Activated B cell treated with CpG ODN at 0.5 μM for 24 hours (primary cell): ENCODE data around the gene IL1B. TPM values are rescaled to one million over a fixed set of nuclear protein-coding genes. Genes with fewer than 3 reads are reported as not detected.

Experiments used
- ATAC-seq: fragments of 200-7000 bp; cut with Tn5 transposase; one replicate; pipeline ENCODE4 v1.10.0; 2021; ENCODE audit warnings: low read depth, mild to moderate bottlenecking, moderate library complexity
- CTCF ChIA-PET: fragments of 350-600 bp; sonication (Branson Sonifier 250); formaldehyde crosslinking; loops from one replicate; lab custom pipeline; 2021; ENCODE audit warnings: antibody characterized with exemption; lab: Charles Lee
- POLR2A ChIA-PET: fragments of 350-600 bp; sonication (Branson Sonifier 250); formaldehyde crosslinking; loops from one replicate; lab custom pipeline; 2021; ENCODE audit warnings: antibody characterized with exemption; lab: Charles Lee
- DNase-seq: peaks from one replicate; pipeline ENCODE4 v3.0.0; 2022
- H3K27ac Mint-ChIP-seq: one replicate; pipeline ENCODE4 v1.8.0; 2020; ENCODE audit warnings: mixed read lengths
- H3K27me3 Mint-ChIP-seq: one replicate; pipeline ENCODE4 v1.8.0; 2021; ENCODE audit warnings: mixed read lengths
- H3K36me3 Mint-ChIP-seq: one replicate; pipeline ENCODE4 v1.8.0; 2021; ENCODE audit warnings: low read depth, mixed read lengths
- H3K4me1 Mint-ChIP-seq: one replicate; pipeline ENCODE4 v1.8.0; 2021; ENCODE audit warnings: mixed read lengths
- H3K4me3 Mint-ChIP-seq: one replicate; pipeline ENCODE4 v1.8.0; 2020; ENCODE audit warnings: mild to moderate bottlenecking, mixed read lengths
- H3K9me3 Mint-ChIP-seq: one replicate; pipeline ENCODE4 v1.8.0; 2020; ENCODE audit warnings: mixed read lengths
- intact Hi-C: fragments of 100-400 bp; cut with micrococcal nuclease; formaldehyde crosslinking; loops from one replicate; pipeline ENCODE4 v1.15.1; 2024
- total RNA-seq: library from RNA; stranded (reverse); gene quantifications from 2 replicates; pipeline ENCODE4 v1.2.3, GENCODE V29; 2022
- TF ChIP-seq, protein P1 (sequence below): fragments of 200-600 bp; IDR thresholded peaks from one replicate; pipeline ENCODE4 v1.8.0; 2022; ENCODE audit warnings: antibody characterized with exemption, mild to moderate bottlenecking

Gene IL1B
- total RNA-seq, 1 donor from 2014 or later, result 0.53 TPM

DNA sequence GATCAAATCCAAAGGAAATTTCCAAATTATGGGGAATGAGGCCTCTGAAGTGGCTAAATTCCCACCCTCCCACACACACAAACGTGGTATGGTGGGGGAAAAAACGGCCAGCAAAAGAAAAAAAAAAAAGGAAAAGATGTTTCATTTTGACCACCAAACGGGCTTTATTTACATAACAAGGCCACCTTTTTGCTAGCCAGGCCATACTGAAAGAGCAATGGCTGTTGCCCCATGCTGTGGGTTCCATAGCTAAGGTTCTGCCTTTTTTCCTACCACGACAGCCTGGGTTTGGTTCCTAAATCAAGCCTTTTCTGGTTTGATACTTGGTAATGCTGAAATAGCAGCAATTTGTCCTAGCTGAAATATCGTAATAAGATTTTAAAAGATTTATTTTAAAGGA lies 14.0 kb upstream of the IL1B start:
- no peak overlapping the region for H3K27ac Mint-ChIP-seq
- H3K4me3 Mint-ChIP-seq, result no peak overlapping the region
- no peaks in the 10 kb centered on the region for H3K36me3 Mint-ChIP-seq
- DNase-seq (no peak), ATAC-seq (no peak)
- TF ChIP-seq, protein P1, sequence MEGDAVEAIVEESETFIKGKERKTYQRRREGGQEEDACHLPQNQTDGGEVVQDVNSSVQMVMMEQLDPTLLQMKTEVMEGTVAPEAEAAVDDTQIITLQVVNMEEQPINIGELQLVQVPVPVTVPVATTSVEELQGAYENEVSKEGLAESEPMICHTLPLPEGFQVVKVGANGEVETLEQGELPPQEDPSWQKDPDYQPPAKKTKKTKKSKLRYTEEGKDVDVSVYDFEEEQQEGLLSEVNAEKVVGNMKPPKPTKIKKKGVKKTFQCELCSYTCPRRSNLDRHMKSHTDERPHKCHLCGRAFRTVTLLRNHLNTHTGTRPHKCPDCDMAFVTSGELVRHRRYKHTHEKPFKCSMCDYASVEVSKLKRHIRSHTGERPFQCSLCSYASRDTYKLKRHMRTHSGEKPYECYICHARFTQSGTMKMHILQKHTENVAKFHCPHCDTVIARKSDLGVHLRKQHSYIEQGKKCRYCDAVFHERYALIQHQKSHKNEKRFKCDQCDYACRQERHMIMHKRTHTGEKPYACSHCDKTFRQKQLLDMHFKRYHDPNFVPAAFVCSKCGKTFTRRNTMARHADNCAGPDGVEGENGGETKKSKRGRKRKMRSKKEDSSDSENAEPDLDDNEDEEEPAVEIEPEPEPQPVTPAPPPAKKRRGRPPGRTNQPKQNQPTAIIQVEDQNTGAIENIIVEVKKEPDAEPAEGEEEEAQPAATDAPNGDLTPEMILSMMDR, result no peak
- intact Hi-C loops, result no loop called here
- POLR2A ChIA-PET, result interaction anchor here (0.6 kb wide), 1 partner anchor 13 kb away, joined by 7 read pairs; no protein-coding TSS in a partner anchor
- H3K9me3 Mint-ChIP-seq, result no peaks in the 10 kb centered on the region
- H3K27me3 Mint-ChIP-seq, result no peaks in the 10 kb centered on the region
- CTCF ChIA-PET, result no interaction called here
- H3K4me1 Mint-ChIP-seq, result peaks cover 9% of the 10 kb centered on the region

DNA sequence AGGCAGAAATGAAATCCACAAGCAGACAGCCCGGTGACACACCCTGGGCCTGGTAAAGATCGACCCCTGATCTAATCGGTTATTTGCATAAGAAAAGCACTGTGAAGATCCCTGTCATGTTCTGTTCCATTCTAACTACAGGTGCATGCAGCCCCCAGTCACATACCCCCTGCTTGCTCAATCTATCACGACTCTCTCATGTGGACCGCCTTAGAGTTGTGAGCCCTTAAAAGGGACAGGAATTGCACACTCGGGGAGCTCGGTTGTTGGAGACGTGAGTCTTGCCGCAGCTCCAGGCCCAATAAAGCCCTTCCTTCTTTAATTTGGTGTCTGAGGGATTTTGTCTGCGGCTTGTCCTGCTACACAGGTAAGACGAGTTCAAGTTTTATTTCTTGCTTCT lies 13.4 kb upstream of the IL1B start:
- no peak overlapping the region for H3K27ac Mint-ChIP-seq
- H3K4me3 Mint-ChIP-seq, result no peak overlapping the region
- H3K27me3 Mint-ChIP-seq, result no peaks in the 10 kb centered on the region
- intact Hi-C loops, result no loop called here
- peaks cover 9% of the 10 kb centered on the region for H3K4me1 Mint-ChIP-seq
- DNase-seq (no peak), ATAC-seq (no peak)
- TF ChIP-seq, protein P1, result no peak
- no peaks in the 10 kb centered on the region for H3K9me3 Mint-ChIP-seq
- CTCF ChIA-PET, result no interaction called here
- POLR2A ChIA-PET, result no interaction called here
- H3K36me3 Mint-ChIP-seq, result no peaks in the 10 kb centered on the region

DNA sequence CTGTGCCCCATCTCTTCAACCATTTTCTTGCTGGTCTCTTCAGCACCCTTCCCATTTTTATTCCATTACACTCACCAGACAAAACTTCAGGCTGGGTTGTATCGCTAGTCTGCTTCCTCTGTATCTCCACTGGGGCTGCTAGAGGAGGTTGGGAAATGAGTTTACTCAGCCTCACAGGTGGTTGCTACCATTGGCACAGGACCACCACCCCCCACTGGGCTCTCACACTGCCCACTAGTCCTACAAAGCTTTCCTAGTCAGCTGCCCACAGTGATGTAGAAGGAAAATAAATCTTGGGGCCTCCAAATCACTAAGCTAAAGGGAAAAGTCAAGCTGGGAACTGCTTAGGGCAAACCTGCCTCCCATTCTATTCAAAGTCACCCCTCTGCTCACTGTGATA lies 12.3 kb upstream of the IL1B start:
- Mint-ChIP-seq H3K27me3 (no peaks in the 10 kb centered on the region), H3K9me3 (no peaks in the 10 kb centered on the region), H3K4me1 (peaks cover 9% of the 10 kb centered on the region), H3K36me3 (no peaks in the 10 kb centered on the region), H3K27ac (no peak overlapping the region), H3K4me3 (no peak overlapping the region)
- CTCF ChIA-PET, result no interaction called here
- DNase-seq (no peak), ATAC-seq (no peak)
- intact Hi-C loops, result no loop called here
- TF ChIP-seq, protein P1, result no peak
- POLR2A ChIA-PET, result no interaction called here

DNA sequence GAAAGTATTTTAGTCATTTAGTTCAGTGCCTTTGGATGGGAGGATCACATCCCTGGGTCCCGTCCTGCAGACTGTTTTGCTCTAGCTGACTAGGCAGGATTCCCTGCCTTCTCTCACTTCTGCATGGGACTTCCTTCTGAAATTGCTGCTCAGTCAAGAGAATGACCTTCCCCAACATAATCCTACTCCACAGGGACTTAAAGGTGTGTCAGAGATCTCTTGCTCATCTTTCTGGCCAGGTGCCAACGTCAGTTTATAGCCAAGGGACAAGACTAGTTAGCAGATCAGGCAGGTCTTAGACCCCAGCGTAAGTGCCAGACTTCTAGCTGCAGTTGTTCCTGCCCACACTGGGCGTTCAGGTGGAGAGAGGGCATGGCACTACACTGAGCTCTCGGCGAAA lies 9.5 kb upstream of the IL1B start:
- no peaks in the 10 kb centered on the region for H3K27me3 Mint-ChIP-seq
- H3K4me1 Mint-ChIP-seq, result peaks cover 30% of the 10 kb centered on the region
- ATAC-seq (no peak), DNase-seq (no peak)
- CTCF ChIA-PET, result no interaction called here
- TF ChIP-seq, protein P1, result no peak
- H3K36me3 Mint-ChIP-seq, result no peaks in the 10 kb centered on the region
- intact Hi-C loops, result no loop called here
- no peak overlapping the region for H3K4me3 Mint-ChIP-seq
- no peaks in the 10 kb centered on the region for H3K9me3 Mint-ChIP-seq
- no peak overlapping the region for H3K27ac Mint-ChIP-seq
- POLR2A ChIA-PET, result no interaction called here

DNA sequence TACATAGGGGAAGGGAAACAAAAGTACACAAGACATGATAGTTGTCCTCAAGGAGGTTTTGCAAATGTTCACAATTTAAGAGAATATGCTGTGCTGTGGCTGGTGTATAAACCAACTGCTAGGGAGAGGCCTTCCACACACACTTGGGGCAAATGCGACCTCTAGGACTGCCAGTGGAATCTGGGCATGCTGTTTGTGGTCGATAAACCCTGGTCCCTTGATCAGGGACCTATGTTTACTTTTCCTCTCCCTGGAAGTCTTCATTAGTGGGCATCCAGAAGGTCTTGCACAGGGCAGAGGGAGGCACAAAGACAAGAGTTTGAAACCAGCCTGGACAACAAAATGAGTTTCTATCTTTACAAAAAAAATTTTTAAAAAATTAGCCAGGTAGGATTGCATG lies 7.3 kb upstream of the IL1B start:
- H3K36me3 Mint-ChIP-seq, result no peaks in the 10 kb centered on the region
- CTCF ChIA-PET, result no interaction called here

More for the DNA sequence above, 7.3 kb upstream of the IL1B start:
- Mint-ChIP-seq H3K4me1 (peaks cover 52% of the 10 kb centered on the region), H3K4me3 (no peak overlapping the region), H3K27ac (no peak overlapping the region), H3K9me3 (no peaks in the 10 kb centered on the region), H3K27me3 (no peaks in the 10 kb centered on the region)
- ATAC-seq, result no peak
- POLR2A ChIA-PET, result no interaction called here
- intact Hi-C loops, result loop anchor here (5.0 kb wide), 1 partner anchor 62 kb away; the partner anchor contains the start of gene IL1A
- TF ChIP-seq, protein P1, result no peak
- no peak for DNase-seq
